Stomach (tissue), 9 donors: ENCODE data around the gene PRKCZ. TPM values are rescaled to one million over a fixed set of nuclear protein-coding genes. Genes with fewer than 3 reads are reported as not detected.

Experiments
- DNase-seq, 2 donors: peaks; one replicate each; pipeline versions ENCODE4 v3.0.0 to v3.0.0-alpha.2; 2013 to 2019
- H3K27ac ChIP-seq, 5 donors: fragments of 200-600 bp in 4 of 5; sonication (generic) in 4 of 5; one replicate each; pipeline ENCODE4 v1.5.1; 2013 to 2019; ENCODE audit warnings: mild to moderate bottlenecking in 1 of 5, moderate library complexity in 1 of 5
- H3K27me3 ChIP-seq, 3 donors: fragments of 200-600 bp; sonication (generic); one replicate each; pipeline ENCODE4 v1.5.1; 2017 to 2019; ENCODE audit warnings: mixed run types in 1 of 3
- H3K36me3 ChIP-seq, 4 donors: fragments of 200-600 bp; sonication (generic); 1 replicate in 3 of 4; 2 replicates in 1 of 4; pipeline ENCODE4 v1.5.1; 2016 to 2019
- H3K4me1 ChIP-seq, 4 donors: fragments of 200-600 bp; sonication (generic); one replicate each; pipeline ENCODE4 v1.5.1; 2016 to 2019
- H3K4me3 ChIP-seq, 4 donors: fragments of 200-600 bp; sonication (generic) in 3 of 4; one replicate each; pipeline ENCODE4 v1.5.1; 2016 to 2019; ENCODE audit warnings: mild to moderate bottlenecking in 1 of 4
- H3K9me3 ChIP-seq, 4 donors: fragments of 200-600 bp; sonication (generic); one replicate each; pipeline ENCODE4 v1.5.1; 2016 to 2019
- EP300 ChIP-seq: sonication (generic); formaldehyde crosslinking; IDR thresholded peaks from one replicate; pipeline ENCODE4 v1.6.1; 2017; ENCODE audit warnings: antibody characterized with exemption
- POLR2A ChIP-seq, 4 donors: fragments of 450-650 bp; IDR thresholded peaks; one replicate each; pipeline ENCODE4 v1.6.1; 2016; ENCODE audit warnings: antibody characterized with exemption in 4 of 4, control low read depth in 2 of 4, mild to moderate bottlenecking in 1 of 4, moderate library complexity in 1 of 4
- POLR2AphosphoS5 ChIP-seq, 3 donors: sonication (generic); formaldehyde crosslinking; IDR thresholded peaks; one replicate each; pipeline ENCODE4 v1.6.1; 2016; ENCODE audit warnings: antibody characterized with exemption in 3 of 3
- WGBS, 5 donors: extraction: QIAGEN DNeasy Blood & Tissue Kit in 3 of 5; methylation state at CpG; one replicate each; pipeline versions ENCODE4 v1.1.5 to v1.1.7; 2013 to 2018; 5-methylcytosine and 5-hydroxymethylcytosine counted together
- intact Hi-C: fragments of 100-400 bp; cut with DNase I; formaldehyde crosslinking; loops from one replicate; pipeline ENCODE4 v1.15.1; 2023; ENCODE audit warnings: low total_unique reads
- polyA plus RNA-seq, 3 donors: library from polyadenylated mRNA; stranded (reverse); fragments of 200-250 nt; gene quantifications; one replicate each; pipeline ENCODE4 v1.2.3, GENCODE V29; 2013
- total RNA-seq, 5 donors: library from RNA; depleted of rRNA; stranded (reverse); fragments of >200 nt; gene quantifications; one replicate each; pipeline versions ENCODE4 v1.1.0 to v1.2.3, GENCODE V29; 2014 to 2016
- TF ChIP-seq, protein P1 (sequence below), 7 experiments: fragments of 450-650 bp in 4 of 7; fragments of 200-600 bp in 3 of 7; sonication (generic) in 3 of 7; IDR thresholded peaks; one replicate each; pipeline ENCODE4 v1.5.1; 2016 to 2019; ENCODE audit warnings: antibody characterized with exemption in 7 of 7, control low read depth in 2 of 7, mild to moderate bottlenecking in 1 of 7
- donor health status: healthy with polysubstance abuse.
- donor health status: Bipolar disorder and iron deficiency.
- donor health status: healthy.

Gene PRKCZ
- total and polyA plus RNA-seq, 8 donors: 11.1 to 55.8 (median 25.5) TPM

- WGBS, 5 donors: 8 to 12% (median 9%) methylated on average over 11 to 30 of the region's 30 CpGs
- intact Hi-C loops: no loop called here
Observed at GRCh38 chr1:2230781-2231531, 180.7 kb downstream of the PRKCZ start.

GRCh38 chr1:2231532-2232254 is 181.5 kb downstream of the PRKCZ start:
- peaks cover 77 to 80% (median 78%) of the 10 kb centered on the region in 4 donors for H3K4me1 ChIP-seq
- peak overlapping the region; percentile 69 to 92 (median 87) for H3K27ac ChIP-seq
- H3K27me3 ChIP-seq: peaks cover 0 to 2% (median 0%) of the 10 kb centered on the region in 3 donors
- peak in 1 of 3 donors; percentile 26 for TF ChIP-seq POLR2AphosphoS5 (IDR thresholded peaks at IDR 0.05)
- TF ChIP-seq EP300: no peak
- 13 to 17% (median 17%) methylated on average over 25 to 26 of the region's 26 CpGs for WGBS, 5 donors
- intact Hi-C loops: no loop called here
- peak; percentile 76 to 86 for DNase-seq
- H3K36me3 ChIP-seq: no peaks in the 10 kb centered on the region
- H3K9me3 ChIP-seq: no peaks in the 10 kb centered on the region
- H3K4me3 ChIP-seq: peak overlapping the region; percentile 60 to 71 (median 68)

More at GRCh38 chr1:2230781-2231531, 180.7 kb downstream of the PRKCZ start:
- TF ChIP-seq EP300 (no peak), POLR2AphosphoS5 (IDR thresholded peaks at IDR 0.05) (no peak), POLR2A (IDR thresholded peaks at IDR 0.05) (no peak)
- TF ChIP-seq, protein P1, sequence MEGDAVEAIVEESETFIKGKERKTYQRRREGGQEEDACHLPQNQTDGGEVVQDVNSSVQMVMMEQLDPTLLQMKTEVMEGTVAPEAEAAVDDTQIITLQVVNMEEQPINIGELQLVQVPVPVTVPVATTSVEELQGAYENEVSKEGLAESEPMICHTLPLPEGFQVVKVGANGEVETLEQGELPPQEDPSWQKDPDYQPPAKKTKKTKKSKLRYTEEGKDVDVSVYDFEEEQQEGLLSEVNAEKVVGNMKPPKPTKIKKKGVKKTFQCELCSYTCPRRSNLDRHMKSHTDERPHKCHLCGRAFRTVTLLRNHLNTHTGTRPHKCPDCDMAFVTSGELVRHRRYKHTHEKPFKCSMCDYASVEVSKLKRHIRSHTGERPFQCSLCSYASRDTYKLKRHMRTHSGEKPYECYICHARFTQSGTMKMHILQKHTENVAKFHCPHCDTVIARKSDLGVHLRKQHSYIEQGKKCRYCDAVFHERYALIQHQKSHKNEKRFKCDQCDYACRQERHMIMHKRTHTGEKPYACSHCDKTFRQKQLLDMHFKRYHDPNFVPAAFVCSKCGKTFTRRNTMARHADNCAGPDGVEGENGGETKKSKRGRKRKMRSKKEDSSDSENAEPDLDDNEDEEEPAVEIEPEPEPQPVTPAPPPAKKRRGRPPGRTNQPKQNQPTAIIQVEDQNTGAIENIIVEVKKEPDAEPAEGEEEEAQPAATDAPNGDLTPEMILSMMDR (IDR thresholded peaks at IDR 0.05): no peak
- peaks cover 72 to 78% (median 76%) of the 10 kb centered on the region in 4 donors for H3K4me1 ChIP-seq
- H3K9me3 ChIP-seq: no peaks in the 10 kb centered on the region
- peak in 1 of 2 donors; percentile 62 for DNase-seq
- peak overlapping the region; percentile 60 to 71 (median 68) for H3K4me3 ChIP-seq
- H3K27ac ChIP-seq: peak overlapping the region; percentile 69 to 92 (median 87)
- peaks cover 0 to 4% (median 0%) of the 10 kb centered on the region in 3 donors for H3K27me3 ChIP-seq
- H3K36me3 ChIP-seq: no peaks in the 10 kb centered on the region

DNA sequence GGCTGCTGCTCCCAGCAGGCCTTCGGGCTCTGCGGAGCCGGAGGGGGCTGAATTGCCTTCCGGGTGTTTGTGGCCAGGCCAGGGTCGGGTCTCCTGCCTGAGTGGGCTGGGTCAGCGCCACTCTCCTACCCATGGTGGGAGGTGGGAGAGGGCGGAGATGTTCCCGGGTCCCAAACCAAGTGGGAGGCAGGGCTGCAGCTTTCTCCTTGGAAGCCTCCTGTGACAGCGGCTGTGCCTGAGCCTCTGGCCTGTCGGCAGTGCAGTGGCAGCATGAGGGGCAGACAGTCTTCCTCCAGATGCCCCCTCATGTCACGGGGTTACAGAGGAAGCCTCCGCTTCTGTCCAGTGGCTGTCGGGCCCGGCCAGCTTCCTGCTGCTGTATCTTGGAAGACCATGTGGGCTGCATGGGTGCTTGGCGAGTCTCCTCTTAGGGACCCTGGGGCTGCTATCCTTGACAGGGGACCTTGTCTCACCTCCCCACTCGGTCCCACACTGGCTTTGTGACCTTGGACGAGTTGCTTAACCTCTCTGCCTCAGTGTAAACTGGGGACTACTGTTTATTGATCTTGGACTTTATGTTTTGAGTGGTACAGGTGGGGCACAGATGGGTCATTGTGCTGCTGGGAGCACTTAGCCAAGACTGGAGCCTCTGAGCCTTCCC is 182.2 kb downstream of the PRKCZ start:
- no peaks in the 10 kb centered on the region for H3K27me3 ChIP-seq
- peak overlapping the region; percentile 60 to 71 (median 68) for H3K4me3 ChIP-seq
- DNase-seq: peak in 1 of 2 donors; percentile 24
- H3K9me3 ChIP-seq: no peaks in the 10 kb centered on the region
- intact Hi-C loops: no loop called here
- 20 to 52% (median 42%) methylated on average over 13 to 17 of the region's 17 CpGs for WGBS, 5 donors
- H3K27ac ChIP-seq: peak overlapping the region; percentile 69 to 92 (median 87)
- no peaks in the 10 kb centered on the region for H3K36me3 ChIP-seq
- peaks cover 81 to 85% (median 82%) of the 10 kb centered on the region in 4 donors for H3K4me1 ChIP-seq
- TF ChIP-seq POLR2AphosphoS5 (IDR thresholded peaks at IDR 0.05) (no peak), EP300 (no peak), POLR2A (IDR thresholded peaks at IDR 0.05) (no peak)
- TF ChIP-seq, protein P1 (IDR thresholded peaks at IDR 0.05): no peak

DNA sequence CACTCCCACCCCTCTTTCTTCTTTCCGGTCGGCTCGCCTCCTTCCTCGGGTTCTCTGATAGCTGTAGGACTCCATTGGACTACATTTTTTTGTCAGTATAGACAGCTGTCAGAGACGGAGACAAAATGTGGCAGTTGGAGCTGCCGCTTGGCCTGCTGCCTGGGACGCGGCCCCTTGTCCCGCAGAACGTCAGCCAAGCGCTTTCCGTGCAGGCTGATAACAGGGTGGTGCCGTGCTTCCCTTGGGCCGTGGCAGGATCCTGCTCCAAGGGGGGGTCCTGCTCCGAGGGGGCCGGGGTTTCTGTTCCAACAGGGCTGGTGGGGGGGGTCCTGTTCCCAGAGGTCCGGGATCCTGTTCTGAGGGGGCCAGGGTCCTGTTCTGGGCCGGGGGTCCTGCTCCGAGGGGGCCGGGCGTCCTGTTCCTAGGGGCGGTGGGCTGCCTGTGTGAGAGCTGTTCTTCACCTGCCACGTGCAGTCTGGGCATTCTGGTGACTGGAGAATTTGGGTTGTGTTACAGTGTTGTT is 182.8 kb downstream of the PRKCZ start:
- Histone ChIP-seq H3K27me3 (no peaks in the 10 kb centered on the region), H3K36me3 (no peaks in the 10 kb centered on the region), H3K4me1 (peaks cover 87 to 91% (median 88%) of the 10 kb centered on the region in 4 donors), H3K9me3 (no peaks in the 10 kb centered on the region), H3K27ac (peak overlapping the region; percentile 69 to 92 (median 87)), H3K4me3 (peak overlapping the region; percentile 60 to 71 (median 68))
- TF ChIP-seq, protein P1 (IDR thresholded peaks at IDR 0.05): no peak
- intact Hi-C loops: no loop called here
- WGBS, 5 donors: 42 to 67% (median 51%) methylated on average over 14 to 23 of the region's 23 CpGs
- DNase-seq: peak in 1 of 2 donors; percentile 49
